Ascending aorta (tissue), 2 donors: ENCODE results near the gene ABCC12. TPM values are rescaled to one million over a fixed set of nuclear protein-coding genes. Genes with fewer than 3 reads are reported as not detected.
A peak's percentile ranks its signal among the peaks of the same experiment; 100 is the strongest.

Source experiments
- DNase-seq, 2 donors: peaks; one replicate each; pipeline ENCODE4 v3.0.0-alpha.2; 2019; ENCODE audit warnings: low spot score in 2 of 2
- H3K27ac ChIP-seq, 2 donors: fragments of 200-600 bp; sonication (generic); one replicate each; pipeline ENCODE4 v1.5.1; 2016 to 2017; ENCODE audit warnings: mild to moderate bottlenecking in 1 of 2
- H3K27me3 ChIP-seq: fragments of 200-600 bp; sonication (generic); one replicate; pipeline ENCODE4 v1.5.1; 2017
- H3K36me3 ChIP-seq, 2 donors: fragments of 200-600 bp; sonication (generic); one replicate each; pipeline ENCODE4 v1.5.1; 2016
- H3K4me1 ChIP-seq, 2 donors: fragments of 200-600 bp; sonication (generic); one replicate each; pipeline ENCODE4 v1.5.1; 2016 to 2017; ENCODE audit warnings: mild to moderate bottlenecking in 1 of 2
- H3K4me3 ChIP-seq, 2 donors: fragments of 200-600 bp; sonication (generic); one replicate each; pipeline ENCODE4 v1.5.1; 2016 to 2017; ENCODE audit warnings: mild to moderate bottlenecking in 1 of 2
- H3K9me3 ChIP-seq, 2 donors: fragments of 200-600 bp; sonication (generic); one replicate each; pipeline ENCODE4 v1.5.1; 2016
- CTCF ChIP-seq, 3 experiments: fragments of 200-600 bp in 2 of 3; fragments of 450-650 bp in 1 of 3; sonication (generic) in 2 of 3; IDR thresholded peaks; one replicate each; pipeline ENCODE4 v1.5.1; 2016 to 2019; ENCODE audit warnings: antibody characterized with exemption in 3 of 3, mild to moderate bottlenecking in 1 of 3, moderate library complexity in 1 of 3
- intact Hi-C: fragments of 100-400 bp; cut with DNase I; formaldehyde crosslinking; loops from one replicate; pipeline ENCODE4 v1.15.1; 2023
- total RNA-seq: library from RNA; depleted of rRNA; stranded (reverse); fragments of >200 nt; gene quantifications from one replicate; pipeline ENCODE4 v1.1.0, GENCODE V29; 2016

Gene ABCC12
- total RNA-seq, 1 donor from 2014 or later, result not detected

- no peak for TF ChIP-seq CTCF (IDR thresholded peaks at IDR 0.05)
- intact Hi-C loops, result no loop called here
- H3K9me3 ChIP-seq, result no peaks in the 10 kb centered on the region
- no peaks in the 10 kb centered on the region for H3K4me1 ChIP-seq
- no peak overlapping the region for H3K27ac ChIP-seq
- H3K4me3 ChIP-seq, result no peak overlapping the region
- DNase-seq, result no peak
- H3K36me3 ChIP-seq, result no peaks in the 10 kb centered on the region
- no peaks in the 10 kb centered on the region for H3K27me3 ChIP-seq
Observed at GRCh38 chr16:48121276-48121675, 34.5 kb downstream of the ABCC12 start.

- intact Hi-C loops, result no loop called here
- TF ChIP-seq CTCF (IDR thresholded peaks at IDR 0.05), result no peak
- Histone ChIP-seq H3K27ac (no peak overlapping the region), H3K27me3 (no peaks in the 10 kb centered on the region), H3K36me3 (no peaks in the 10 kb centered on the region), H3K4me3 (no peak overlapping the region), H3K9me3 (no peaks in the 10 kb centered on the region), H3K4me1 (no peaks in the 10 kb centered on the region)
- no peak for DNase-seq
Observed at GRCh38 chr16:48118841-48119240, 37.0 kb downstream of the ABCC12 start.

GRCh38 chr16:48117217-48118105 is 38.3 kb downstream of the ABCC12 start:
- H3K9me3 ChIP-seq, result no peaks in the 10 kb centered on the region
- H3K4me1 ChIP-seq, result no peaks in the 10 kb centered on the region
- H3K36me3 ChIP-seq, result no peaks in the 10 kb centered on the region
- no peaks in the 10 kb centered on the region for H3K27me3 ChIP-seq
- H3K27ac ChIP-seq, result no peak overlapping the region
- H3K4me3 ChIP-seq, result no peak overlapping the region
- DNase-seq, result no peak
- peak in 2 of 3 experiments; percentile 13 to 37 for TF ChIP-seq CTCF (IDR thresholded peaks at IDR 0.05)
- intact Hi-C loops, result no loop called here

GRCh38 chr16:48115299-48115698 is 40.5 kb downstream of the ABCC12 start:
- TF ChIP-seq CTCF (IDR thresholded peaks at IDR 0.05), result no peak
- no peak overlapping the region for H3K4me3 ChIP-seq
- no peaks in the 10 kb centered on the region for H3K9me3 ChIP-seq
- intact Hi-C loops, result no loop called here
- no peak overlapping the region for H3K27ac ChIP-seq
- no peak for DNase-seq
- no peaks in the 10 kb centered on the region for H3K36me3 ChIP-seq
- H3K27me3 ChIP-seq, result no peaks in the 10 kb centered on the region
- H3K4me1 ChIP-seq, result no peaks in the 10 kb centered on the region

GRCh38 chr16:48114410-48114809 is 41.4 kb downstream of the ABCC12 start:
- no peak for DNase-seq
- Histone ChIP-seq H3K9me3 (no peaks in the 10 kb centered on the region), H3K27me3 (no peaks in the 10 kb centered on the region), H3K4me1 (no peaks in the 10 kb centered on the region), H3K27ac (no peak overlapping the region), H3K4me3 (no peak overlapping the region), H3K36me3 (no peaks in the 10 kb centered on the region)
- no peak for TF ChIP-seq CTCF (IDR thresholded peaks at IDR 0.05)
- intact Hi-C loops, result no loop called here
